ENCODE data around the gene CSF2. TPM values are rescaled to one million over a fixed set of nuclear protein-coding genes. Genes with fewer than 3 reads are reported as not detected.

The CSF2 gene
- 0.14 and 0.34 TPM in 2 replicates for total RNA-seq

GRCh38 chr5:132073231-132074013 lies at the start of gene CSF2:
TSS of gene CSF2 (plus strand) at chr5:132073789. CDS start at chr5:132073824, 35 bp downstream.
- DNase-seq, result peak; percentile 66

- DNase-seq, result no peak
Observed at GRCh38 chr5:132024117-132024435, 49.5 kb upstream of the CSF2 start.

GRCh38 chr5:132024789-132025402 lies 48.7 kb upstream of the CSF2 start:
- DNase-seq, result no peak

GRCh38 chr5:132025403-132025971 lies 48.1 kb upstream of the CSF2 start:
- no peak for DNase-seq

GRCh38 chr5:132026516-132027008 lies 47.0 kb upstream of the CSF2 start:
- no peak for DNase-seq

GRCh38 chr5:132027027-132027426 lies 46.6 kb upstream of the CSF2 start:
- no peak for DNase-seq

GRCh38 chr5:132029609-132030330 lies 43.8 kb upstream of the CSF2 start:
- no peak for DNase-seq

- no peak for DNase-seq
Observed at GRCh38 chr5:132030610-132031009, 43.0 kb upstream of the CSF2 start.

- no peak for DNase-seq
Observed at GRCh38 chr5:132032196-132032595, 41.4 kb upstream of the CSF2 start.

- no peak for DNase-seq
Observed at GRCh38 chr5:132033122-132033521, 40.5 kb upstream of the CSF2 start.

GRCh38 chr5:132037353-132037752 lies 36.2 kb upstream of the CSF2 start:
- DNase-seq, result no peak

- DNase-seq, result no peak
Observed at GRCh38 chr5:132044207-132044606, 29.4 kb upstream of the CSF2 start.

- DNase-seq, result no peak
Observed at GRCh38 chr5:132046880-132047299, 26.7 kb upstream of the CSF2 start.

GRCh38 chr5:132049093-132049492 lies 24.5 kb upstream of the CSF2 start:
- DNase-seq, result no peak

- DNase-seq, result no peak
Observed at GRCh38 chr5:132049559-132049958, 24.0 kb upstream of the CSF2 start.

- DNase-seq, result no peak
Observed at GRCh38 chr5:132050136-132050535, 23.5 kb upstream of the CSF2 start.

GRCh38 chr5:132050661-132051552 lies 22.7 kb upstream of the CSF2 start:
- no peak for DNase-seq

- DNase-seq, result no peak
Observed at GRCh38 chr5:132052520-132052919, 21.1 kb upstream of the CSF2 start.

- DNase-seq, result no peak
Observed at GRCh38 chr5:132053483-132053882, 20.1 kb upstream of the CSF2 start.

GRCh38 chr5:132054031-132054696 lies 19.4 kb upstream of the CSF2 start:
- DNase-seq, result no peak

GRCh38 chr5:132054697-132055440 lies 18.7 kb upstream of the CSF2 start:
- no peak for DNase-seq
